ENCODE data around the gene C9orf85.
"Not testable (repeated sequence)": the region's sequence is repeated elsewhere in the genome, so short reads cannot be mapped to it uniquely, and the experiment has no call there.

C9orf85 gene

DNA sequence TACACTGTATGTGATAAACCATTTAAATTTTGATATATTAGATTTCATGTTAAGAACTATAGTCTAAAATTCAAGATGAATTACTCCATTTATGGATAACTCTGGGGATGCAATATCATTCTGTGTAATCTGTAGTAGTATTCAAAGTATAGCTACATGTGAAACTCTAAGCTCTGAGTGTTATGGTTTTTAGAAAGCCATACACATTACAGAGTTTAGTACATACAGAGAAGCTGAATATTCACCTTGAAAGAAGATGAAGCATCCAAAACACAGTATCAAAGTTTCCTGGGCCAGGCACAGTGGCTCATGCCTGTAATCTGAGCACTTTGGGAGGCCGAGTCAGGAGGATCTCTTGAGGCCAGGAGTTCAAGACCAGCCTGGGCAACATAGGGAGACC lies 25.4 kb upstream of the C9orf85 start:
- 92 to 100% methylated on average over 1 of the region's 1 CpG for WGBS, 2 experiments
- Histone ChIP-seq H3K4me1 (ENCODE audit: control insufficient read depth, insufficient read depth, low read length) (no peaks in the 10 kb centered on the region), H3K9me3 (ENCODE audit: control insufficient read depth, low read length) (peaks cover 7% of the 10 kb centered on the region), H3K27ac (ENCODE audit: insufficient read depth, low read depth, low read length, poor library complexity, severe bottlenecking) (no peak overlapping the region), H3K4me3 (ENCODE audit: insufficient read depth, low read depth, low read length) (no peak overlapping the region), H3K36me3 (ENCODE audit: control insufficient read depth, insufficient read depth, low read length) (peaks cover 8% of the 10 kb centered on the region), H3K27me3 (ENCODE audit: control insufficient read depth, insufficient read depth, low read length, poor library complexity, severe bottlenecking) (no peaks in the 10 kb centered on the region)

DNA sequence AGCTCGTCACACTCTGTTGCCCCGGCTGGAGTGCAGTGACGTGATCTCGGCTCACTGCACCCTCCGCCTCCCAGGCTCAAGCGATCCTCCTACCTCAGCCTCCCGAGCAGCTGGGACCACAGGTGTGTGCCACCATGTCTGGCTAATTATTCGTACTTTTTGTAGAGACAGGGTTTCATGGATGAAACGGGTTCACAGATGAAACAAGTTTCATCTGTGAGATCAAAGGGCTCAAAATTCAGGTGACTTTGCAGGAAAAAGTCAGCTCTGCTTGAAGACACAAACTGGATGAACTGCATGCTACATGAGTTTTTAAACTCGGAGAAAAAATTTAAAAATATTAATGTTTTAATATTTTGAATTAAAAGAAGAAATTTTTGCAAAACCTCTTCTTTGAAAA lies 24.9 kb upstream of the C9orf85 start:
- Histone ChIP-seq H3K27ac (ENCODE audit: insufficient read depth, low read depth, low read length, poor library complexity, severe bottlenecking) (no peak overlapping the region), H3K4me3 (ENCODE audit: insufficient read depth, low read depth, low read length) (no peak overlapping the region), H3K36me3 (ENCODE audit: control insufficient read depth, insufficient read depth, low read length) (peaks cover 8% of the 10 kb centered on the region), H3K9me3 (ENCODE audit: control insufficient read depth, low read length) (peaks cover 7% of the 10 kb centered on the region), H3K27me3 (ENCODE audit: control insufficient read depth, insufficient read depth, low read length, poor library complexity, severe bottlenecking) (no peaks in the 10 kb centered on the region), H3K4me1 (ENCODE audit: control insufficient read depth, insufficient read depth, low read length) (no peaks in the 10 kb centered on the region)
- WGBS, 2 experiments, result 93 to 96% methylated on average over 9 of the region's 10 CpGs

- WGBS, 2 experiments, result 84 to 94% methylated on average over 1 of the region's 1 CpG
- Histone ChIP-seq H3K9me3 (ENCODE audit: control insufficient read depth, low read length) (peaks cover 7% of the 10 kb centered on the region), H3K36me3 (ENCODE audit: control insufficient read depth, insufficient read depth, low read length) (peaks cover 8% of the 10 kb centered on the region), H3K27me3 (ENCODE audit: control insufficient read depth, insufficient read depth, low read length, poor library complexity, severe bottlenecking) (no peaks in the 10 kb centered on the region), H3K4me3 (ENCODE audit: insufficient read depth, low read depth, low read length) (no peak overlapping the region), H3K27ac (ENCODE audit: insufficient read depth, low read depth, low read length, poor library complexity, severe bottlenecking) (no peak overlapping the region), H3K4me1 (ENCODE audit: control insufficient read depth, insufficient read depth, low read length) (no peaks in the 10 kb centered on the region)
Measured at GRCh38 chr9:71887362-71887761, 24.1 kb upstream of the C9orf85 start.

- Histone ChIP-seq H3K27me3 (ENCODE audit: control insufficient read depth, insufficient read depth, low read length, poor library complexity, severe bottlenecking) (no peaks in the 10 kb centered on the region), H3K9me3 (ENCODE audit: control insufficient read depth, low read length) (no peaks in the 10 kb centered on the region), H3K4me1 (ENCODE audit: control insufficient read depth, insufficient read depth, low read length) (no peaks in the 10 kb centered on the region), H3K36me3 (ENCODE audit: control insufficient read depth, insufficient read depth, low read length) (no peaks in the 10 kb centered on the region), H3K27ac (ENCODE audit: insufficient read depth, low read depth, low read length, poor library complexity, severe bottlenecking) (no peak overlapping the region), H3K4me3 (ENCODE audit: insufficient read depth, low read depth, low read length) (no peak overlapping the region)
- 84 to 100% methylated on average over 2 to 3 of the region's 3 CpGs for WGBS, 2 experiments
Measured at GRCh38 chr9:71890042-71890679, 21.3 kb upstream of the C9orf85 start.

DNA sequence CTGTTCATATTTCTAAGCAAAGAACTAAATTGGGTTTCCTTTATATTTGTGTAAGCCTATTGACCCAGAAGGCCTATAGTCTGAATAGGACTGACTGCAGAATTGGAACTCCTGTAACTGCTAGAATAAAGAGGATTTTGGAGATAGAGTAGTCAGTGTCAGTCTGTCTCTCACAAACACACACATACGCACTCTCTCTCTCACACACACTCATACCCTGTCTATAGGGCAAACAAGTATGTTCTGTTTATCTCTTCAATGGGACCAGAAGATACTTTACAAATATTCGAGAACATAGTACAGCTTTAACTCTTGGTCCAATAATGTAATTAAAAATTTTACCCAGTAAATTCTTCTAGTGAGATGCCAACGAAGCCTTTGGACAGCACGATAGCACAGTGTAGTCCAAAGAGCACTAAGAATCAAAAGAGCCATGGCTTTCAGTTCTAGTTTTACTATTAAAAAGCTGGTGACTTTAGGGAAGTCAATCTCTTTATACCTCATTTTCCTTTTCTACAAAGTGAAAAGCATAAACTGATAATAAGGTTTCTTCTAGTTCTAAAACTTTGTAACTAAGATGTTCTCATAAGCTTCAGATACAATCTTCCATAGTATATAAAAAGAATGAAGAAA lies 19.8 kb upstream of the C9orf85 start:
- no peak overlapping the region for H3K27ac ChIP-seq (ENCODE audit: insufficient read depth, low read depth, low read length, poor library complexity, severe bottlenecking)

DNA sequence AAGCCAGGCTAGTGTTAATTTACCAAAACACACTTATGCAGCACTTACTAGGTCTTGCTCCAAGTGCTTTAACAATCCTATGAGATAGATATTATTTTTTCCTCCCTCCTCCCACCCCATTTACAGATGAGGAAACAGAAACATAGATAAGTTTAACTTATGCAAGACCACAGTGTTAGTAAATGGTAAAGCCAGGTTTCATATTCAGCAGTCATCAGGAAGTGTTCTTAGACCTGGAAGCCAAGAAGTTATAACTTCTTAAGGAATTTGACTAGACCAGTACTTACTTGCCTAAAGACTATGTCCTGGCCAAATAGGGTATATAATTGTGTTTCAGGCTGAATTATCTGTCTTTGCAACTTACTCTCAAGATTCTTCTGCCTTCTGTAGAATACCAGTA lies 16.3 kb upstream of the C9orf85 start:
- no peaks in the 10 kb centered on the region for H3K27me3 ChIP-seq (ENCODE audit: control insufficient read depth, insufficient read depth, low read length, poor library complexity, severe bottlenecking)
- no peaks in the 10 kb centered on the region for H3K4me1 ChIP-seq (ENCODE audit: control insufficient read depth, insufficient read depth, low read length)
- no peak overlapping the region for H3K27ac ChIP-seq (ENCODE audit: insufficient read depth, low read depth, low read length, poor library complexity, severe bottlenecking)
- H3K9me3 ChIP-seq (ENCODE audit: control insufficient read depth, low read length), result no peaks in the 10 kb centered on the region
- no peaks in the 10 kb centered on the region for H3K36me3 ChIP-seq (ENCODE audit: control insufficient read depth, insufficient read depth, low read length)
- H3K4me3 ChIP-seq (ENCODE audit: insufficient read depth, low read depth, low read length), result no peak overlapping the region

More for the DNA sequence above, 19.8 kb upstream of the C9orf85 start:
- Histone ChIP-seq H3K27me3 (ENCODE audit: control insufficient read depth, insufficient read depth, low read length, poor library complexity, severe bottlenecking) (no peaks in the 10 kb centered on the region), H3K9me3 (ENCODE audit: control insufficient read depth, low read length) (no peaks in the 10 kb centered on the region), H3K36me3 (ENCODE audit: control insufficient read depth, insufficient read depth, low read length) (no peaks in the 10 kb centered on the region), H3K4me3 (ENCODE audit: insufficient read depth, low read depth, low read length) (no peak overlapping the region), H3K4me1 (ENCODE audit: control insufficient read depth, insufficient read depth, low read length) (no peaks in the 10 kb centered on the region)
- 93 to 98% methylated on average over 4 of the region's 4 CpGs for WGBS, 2 experiments

GRCh38 chr9:71895955-71896354 lies 15.5 kb upstream of the C9orf85 start:
- Histone ChIP-seq H3K4me3 (ENCODE audit: insufficient read depth, low read depth, low read length) (no peak overlapping the region), H3K36me3 (ENCODE audit: control insufficient read depth, insufficient read depth, low read length) (no peaks in the 10 kb centered on the region), H3K4me1 (ENCODE audit: control insufficient read depth, insufficient read depth, low read length) (no peaks in the 10 kb centered on the region), H3K9me3 (ENCODE audit: control insufficient read depth, low read length) (no peaks in the 10 kb centered on the region), H3K27ac (ENCODE audit: insufficient read depth, low read depth, low read length, poor library complexity, severe bottlenecking) (no peak overlapping the region), H3K27me3 (ENCODE audit: control insufficient read depth, insufficient read depth, low read length, poor library complexity, severe bottlenecking) (no peaks in the 10 kb centered on the region)

DNA sequence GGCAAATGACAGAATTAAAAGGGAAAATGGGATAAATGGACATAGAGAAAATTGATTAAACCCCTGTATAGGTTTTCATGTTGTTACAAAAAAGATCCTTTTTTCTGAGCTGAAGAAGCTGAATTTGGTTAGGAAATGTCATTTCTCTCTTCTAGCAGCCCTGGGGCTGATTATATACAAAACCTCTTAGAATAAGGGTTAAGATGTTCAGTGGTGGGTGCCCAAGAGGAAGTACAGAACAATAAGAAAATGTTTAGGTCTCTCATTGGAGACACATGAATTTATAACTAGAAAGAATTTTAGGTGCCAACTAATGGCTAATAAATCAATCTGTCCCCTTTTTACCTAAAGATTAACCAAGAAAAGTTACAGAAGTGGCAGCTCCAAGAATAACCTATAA lies 14.7 kb upstream of the C9orf85 start:
- Histone ChIP-seq H3K4me1 (ENCODE audit: control insufficient read depth, insufficient read depth, low read length) (no peaks in the 10 kb centered on the region), H3K36me3 (ENCODE audit: control insufficient read depth, insufficient read depth, low read length) (no peaks in the 10 kb centered on the region), H3K9me3 (ENCODE audit: control insufficient read depth, low read length) (no peaks in the 10 kb centered on the region), H3K4me3 (ENCODE audit: insufficient read depth, low read depth, low read length) (no peak overlapping the region), H3K27me3 (ENCODE audit: control insufficient read depth, insufficient read depth, low read length, poor library complexity, severe bottlenecking) (no peaks in the 10 kb centered on the region), H3K27ac (ENCODE audit: insufficient read depth, low read depth, low read length, poor library complexity, severe bottlenecking) (no peak overlapping the region)

- no peaks in the 10 kb centered on the region for H3K36me3 ChIP-seq (ENCODE audit: control insufficient read depth, insufficient read depth, low read length)
- no peak overlapping the region for H3K27ac ChIP-seq (ENCODE audit: insufficient read depth, low read depth, low read length, poor library complexity, severe bottlenecking)
- no peak overlapping the region for H3K4me3 ChIP-seq (ENCODE audit: insufficient read depth, low read depth, low read length)
- WGBS, 2 experiments, result no CpG with 5 or more reads among the region's 1 CpG
- no peaks in the 10 kb centered on the region for H3K9me3 ChIP-seq (ENCODE audit: control insufficient read depth, low read length)
- H3K27me3 ChIP-seq (ENCODE audit: control insufficient read depth, insufficient read depth, low read length, poor library complexity, severe bottlenecking), result no peaks in the 10 kb centered on the region
- H3K4me1 ChIP-seq (ENCODE audit: control insufficient read depth, insufficient read depth, low read length), result peaks cover 7% of the 10 kb centered on the region
Measured at GRCh38 chr9:71897577-71897976, 13.9 kb upstream of the C9orf85 start.

DNA sequence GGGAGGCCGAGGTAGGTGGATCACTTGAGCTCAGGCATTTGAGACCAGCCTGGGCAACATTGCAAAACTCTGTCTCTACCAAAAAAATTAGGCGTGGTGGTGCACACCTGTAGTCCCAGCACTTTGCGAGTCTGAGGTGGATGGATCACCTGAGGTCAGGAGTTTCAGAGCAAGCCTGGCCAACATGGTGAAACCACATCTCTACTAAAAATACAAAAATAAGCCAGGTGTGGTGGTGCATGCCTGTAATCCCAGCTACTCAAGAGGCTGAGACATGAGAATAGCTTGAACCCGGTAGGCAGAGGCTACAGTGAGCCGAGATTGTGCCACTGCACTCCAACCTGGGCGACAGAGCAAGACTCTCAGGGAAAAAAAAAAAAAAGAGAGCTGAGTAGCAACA lies 12.7 kb upstream of the C9orf85 start:
- H3K4me3 ChIP-seq (ENCODE audit: insufficient read depth, low read depth, low read length); H3K36me3 ChIP-seq (ENCODE audit: control insufficient read depth, insufficient read depth, low read length); H3K9me3 ChIP-seq (ENCODE audit: control insufficient read depth, low read length); H3K27ac ChIP-seq (ENCODE audit: insufficient read depth, low read depth, low read length, poor library complexity, severe bottlenecking); H3K27me3 ChIP-seq (ENCODE audit: control insufficient read depth, insufficient read depth, low read length, poor library complexity, severe bottlenecking): not testable (repeated sequence)
- H3K4me1 ChIP-seq (ENCODE audit: control insufficient read depth, insufficient read depth, low read length), result peaks cover 16% of the 10 kb centered on the region
- WGBS, 2 experiments, result 92 to 96% methylated on average over 6 of the region's 6 CpGs

Data from ectodermal cell (in vitro differentiated cells).